Neutrophil (primary cell): ENCODE data around the gene SDCCAG8.

Source experiments
- H3K27ac ChIP-seq: fragments of 200-600 bp; sonication (generic); 2 replicates; pipeline ENCODE4 v1.5.1; 2016; ENCODE audit warnings: mild to moderate bottlenecking, moderate library complexity
- H3K27me3 ChIP-seq: fragments of 200-600 bp; sonication (generic); 2 replicates; pipeline ENCODE4 v1.6.0; 2016; ENCODE audit warnings: mild to moderate bottlenecking
- H3K36me3 ChIP-seq: fragments of 200-600 bp; sonication (generic); 2 replicates; pipeline ENCODE4 v1.5.1; 2017
- H3K4me1 ChIP-seq, 2 experiments: fragments of 200-600 bp in 1 of 2; sonication (generic) in 1 of 2; 1 replicate in 1 of 2; 2 replicates in 1 of 2; pipeline versions ENCODE4 v1.5.1 to v1.6.1; 2013 to 2016; ENCODE audit warnings: low read depth in 1 of 2, low read length in 1 of 2, mild to moderate bottlenecking in 1 of 2, moderate library complexity in 1 of 2; ENCODE audit not compliant: control insufficient read depth in 1 of 2, insufficient read depth in 1 of 2
- H3K4me3 ChIP-seq, 2 experiments: fragments of 200-600 bp in 1 of 2; sonication (generic) in 1 of 2; 1 replicate in 1 of 2; 2 replicates in 1 of 2; pipeline ENCODE4 v1.5.1; 2013 to 2016; ENCODE audit warnings: low read depth in 1 of 2, low read length in 1 of 2, mild to moderate bottlenecking in 1 of 2, moderate library complexity in 1 of 2
- H3K9me3 ChIP-seq: fragments of 200-600 bp; sonication (generic); 2 replicates; pipeline ENCODE4 v1.5.1; 2016
- CTCF ChIP-seq: fragments of 200-600 bp; sonication (generic); IDR thresholded peaks from 2 replicates; pipeline ENCODE4 v1.5.1; 2016; ENCODE audit warnings: antibody characterized with exemption

Gene SDCCAG8

GRCh38 chr1:243388276-243388675 is 132.4 kb downstream of the SDCCAG8 start:
- TF ChIP-seq CTCF = no peak
- no peaks in the 10 kb centered on the region for H3K9me3 ChIP-seq
- H3K36me3 ChIP-seq = no peaks in the 10 kb centered on the region
- no peak overlapping the region for H3K4me3 ChIP-seq
- H3K4me1 ChIP-seq = no peaks in the 10 kb centered on the region
- no peaks in the 10 kb centered on the region for H3K27me3 ChIP-seq
- no peak overlapping the region for H3K27ac ChIP-seq

- Histone ChIP-seq H3K4me1 (no peaks in the 10 kb centered on the region), H3K4me3 (no peak overlapping the region), H3K27ac (no peak overlapping the region), H3K36me3 (no peaks in the 10 kb centered on the region), H3K27me3 (no peaks in the 10 kb centered on the region), H3K9me3 (no peaks in the 10 kb centered on the region)
- TF ChIP-seq CTCF = no peak
These were observed 134.4 kb downstream of the SDCCAG8 start for GRCh38 chr1:243390162-243390791.

GRCh38 chr1:243391355-243391754 is 135.5 kb downstream of the SDCCAG8 start:
- no peaks in the 10 kb centered on the region for H3K9me3 ChIP-seq
- no peaks in the 10 kb centered on the region for H3K36me3 ChIP-seq
- no peaks in the 10 kb centered on the region for H3K4me1 ChIP-seq
- H3K27ac ChIP-seq = no peak overlapping the region
- H3K4me3 ChIP-seq = no peak overlapping the region
- no peak for TF ChIP-seq CTCF
- no peaks in the 10 kb centered on the region for H3K27me3 ChIP-seq

GRCh38 chr1:243393096-243393495 is 137.3 kb downstream of the SDCCAG8 start:
- Histone ChIP-seq H3K4me3 (no peak overlapping the region), H3K36me3 (no peaks in the 10 kb centered on the region), H3K27ac (no peak overlapping the region), H3K9me3 (no peaks in the 10 kb centered on the region), H3K27me3 (no peaks in the 10 kb centered on the region), H3K4me1 (no peaks in the 10 kb centered on the region)
- TF ChIP-seq CTCF = no peak

- TF ChIP-seq CTCF = no peak
- H3K27me3 ChIP-seq = no peaks in the 10 kb centered on the region
These were observed 138.2 kb downstream of the SDCCAG8 start for GRCh38 chr1:243394066-243394465.

More at GRCh38 chr1:243394066-243394465, 138.2 kb downstream of the SDCCAG8 start:
- Histone ChIP-seq H3K27ac (no peak overlapping the region), H3K4me1 (no peaks in the 10 kb centered on the region), H3K36me3 (no peaks in the 10 kb centered on the region), H3K4me3 (no peak overlapping the region), H3K9me3 (no peaks in the 10 kb centered on the region)
